ENCODE measurements around the gene PTGES3L. TPM values are rescaled to one million over a fixed set of nuclear protein-coding genes. Genes with fewer than 3 reads are reported as not detected.

The PTGES3L gene
- total and polyA plus RNA-seq, 2 of the 13 experiments (the other 11 are each of a cell fraction or from before 2014, with no cell fraction given) = 1.2 to 2.9 TPM

DNA sequence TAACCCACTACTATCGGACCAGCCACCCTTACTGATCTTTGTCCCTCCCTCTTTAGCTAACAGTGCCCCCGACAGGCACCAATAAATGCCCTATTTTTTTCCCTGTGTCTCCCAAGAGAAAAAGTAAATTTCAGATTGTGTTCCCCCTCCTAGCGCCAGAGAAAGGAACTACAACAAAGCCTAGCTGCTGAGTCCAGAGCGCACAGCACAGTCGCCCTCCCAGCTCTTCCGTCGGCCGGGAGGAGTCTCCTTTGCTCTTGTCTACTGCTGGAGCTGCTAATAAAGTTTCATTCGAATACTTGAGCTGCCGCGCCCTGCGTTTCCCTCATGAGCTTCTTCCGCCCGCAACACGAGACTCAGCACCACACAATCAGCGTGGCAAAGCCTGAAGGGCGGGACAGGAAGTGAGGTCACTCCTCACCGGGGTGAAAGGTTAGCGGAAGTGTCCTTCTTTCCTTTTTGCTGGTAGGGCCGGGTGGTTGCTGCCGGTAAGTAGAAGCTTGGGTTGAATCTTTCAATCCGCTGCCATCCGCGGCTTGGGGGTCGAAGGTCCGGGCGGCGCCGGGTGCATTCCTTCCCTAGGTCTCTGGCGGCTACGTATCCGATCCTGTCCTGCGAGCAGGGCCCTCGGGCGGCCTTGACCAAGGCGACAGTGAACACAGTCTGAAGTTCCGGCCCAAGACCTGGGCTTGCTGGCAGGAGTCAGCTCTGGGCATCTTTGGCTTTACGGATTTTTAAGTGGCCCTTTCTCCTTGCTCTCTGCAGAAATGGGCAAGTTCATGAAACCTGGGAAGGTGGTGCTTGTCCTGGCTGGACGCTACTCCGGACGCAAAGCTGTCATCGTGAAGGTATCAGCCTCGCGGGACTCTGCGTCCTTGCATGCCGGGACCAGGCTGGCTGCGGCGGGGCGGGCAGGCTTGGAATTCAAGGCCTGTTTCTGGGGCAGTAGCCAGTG, 18.4 kb upstream of the PTGES3L start, which contains the start of gene RPL27 (continued):
- TF ChIP-seq, protein P1, sequence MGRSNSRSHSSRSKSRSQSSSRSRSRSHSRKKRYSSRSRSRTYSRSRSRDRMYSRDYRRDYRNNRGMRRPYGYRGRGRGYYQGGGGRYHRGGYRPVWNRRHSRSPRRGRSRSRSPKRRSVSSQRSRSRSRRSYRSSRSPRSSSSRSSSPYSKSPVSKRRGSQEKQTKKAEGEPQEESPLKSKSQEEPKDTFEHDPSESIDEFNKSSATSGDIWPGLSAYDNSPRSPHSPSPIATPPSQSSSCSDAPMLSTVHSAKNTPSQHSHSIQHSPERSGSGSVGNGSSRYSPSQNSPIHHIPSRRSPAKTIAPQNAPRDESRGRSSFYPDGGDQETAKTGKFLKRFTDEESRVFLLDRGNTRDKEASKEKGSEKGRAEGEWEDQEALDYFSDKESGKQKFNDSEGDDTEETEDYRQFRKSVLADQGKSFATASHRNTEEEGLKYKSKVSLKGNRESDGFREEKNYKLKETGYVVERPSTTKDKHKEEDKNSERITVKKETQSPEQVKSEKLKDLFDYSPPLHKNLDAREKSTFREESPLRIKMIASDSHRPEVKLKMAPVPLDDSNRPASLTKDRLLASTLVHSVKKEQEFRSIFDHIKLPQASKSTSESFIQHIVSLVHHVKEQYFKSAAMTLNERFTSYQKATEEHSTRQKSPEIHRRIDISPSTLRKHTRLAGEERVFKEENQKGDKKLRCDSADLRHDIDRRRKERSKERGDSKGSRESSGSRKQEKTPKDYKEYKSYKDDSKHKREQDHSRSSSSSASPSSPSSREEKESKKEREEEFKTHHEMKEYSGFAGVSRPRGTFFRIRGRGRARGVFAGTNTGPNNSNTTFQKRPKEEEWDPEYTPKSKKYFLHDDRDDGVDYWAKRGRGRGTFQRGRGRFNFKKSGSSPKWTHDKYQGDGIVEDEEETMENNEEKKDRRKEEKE (IDR thresholded peaks at IDR 0.05) = no peak
- TF ChIP-seq, protein P2, sequence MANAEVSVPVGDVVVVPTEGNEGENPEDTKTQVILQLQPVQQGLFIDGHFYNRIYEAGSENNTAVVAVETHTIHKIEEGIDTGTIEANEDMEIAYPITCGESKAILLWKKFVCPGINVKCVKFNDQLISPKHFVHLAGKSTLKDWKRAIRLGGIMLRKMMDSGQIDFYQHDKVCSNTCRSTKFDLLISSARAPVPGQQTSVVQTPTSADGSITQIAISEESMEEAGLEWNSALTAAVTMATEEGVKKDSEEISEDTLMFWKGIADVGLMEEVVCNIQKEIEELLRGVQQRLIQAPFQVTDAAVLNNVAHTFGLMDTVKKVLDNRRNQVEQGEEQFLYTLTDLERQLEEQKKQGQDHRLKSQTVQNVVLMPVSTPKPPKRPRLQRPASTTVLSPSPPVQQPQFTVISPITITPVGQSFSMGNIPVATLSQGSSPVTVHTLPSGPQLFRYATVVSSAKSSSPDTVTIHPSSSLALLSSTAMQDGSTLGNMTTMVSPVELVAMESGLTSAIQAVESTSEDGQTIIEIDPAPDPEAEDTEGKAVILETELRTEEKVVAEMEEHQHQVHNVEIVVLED (CRISPR knock-in tag; IDR thresholded peaks at IDR 0.05; ENCODE audit: borderline replicate concordance) = peak; percentile 95
- TF ChIP-seq, protein P3, sequence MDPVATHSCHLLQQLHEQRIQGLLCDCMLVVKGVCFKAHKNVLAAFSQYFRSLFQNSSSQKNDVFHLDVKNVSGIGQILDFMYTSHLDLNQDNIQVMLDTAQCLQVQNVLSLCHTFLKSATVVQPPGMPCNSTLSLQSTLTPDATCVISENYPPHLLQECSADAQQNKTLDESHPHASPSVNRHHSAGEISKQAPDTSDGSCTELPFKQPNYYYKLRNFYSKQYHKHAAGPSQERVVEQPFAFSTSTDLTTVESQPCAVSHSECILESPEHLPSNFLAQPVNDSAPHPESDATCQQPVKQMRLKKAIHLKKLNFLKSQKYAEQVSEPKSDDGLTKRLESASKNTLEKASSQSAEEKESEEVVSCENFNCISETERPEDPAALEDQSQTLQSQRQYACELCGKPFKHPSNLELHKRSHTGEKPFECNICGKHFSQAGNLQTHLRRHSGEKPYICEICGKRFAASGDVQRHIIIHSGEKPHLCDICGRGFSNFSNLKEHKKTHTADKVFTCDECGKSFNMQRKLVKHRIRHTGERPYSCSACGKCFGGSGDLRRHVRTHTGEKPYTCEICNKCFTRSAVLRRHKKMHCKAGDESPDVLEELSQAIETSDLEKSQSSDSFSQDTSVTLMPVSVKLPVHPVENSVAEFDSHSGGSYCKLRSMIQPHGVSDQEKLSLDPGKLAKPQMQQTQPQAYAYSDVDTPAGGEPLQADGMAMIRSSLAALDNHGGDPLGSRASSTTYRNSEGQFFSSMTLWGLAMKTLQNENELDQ (CRISPR knock-in tag; IDR thresholded peaks at IDR 0.05; ENCODE audit: borderline replicate concordance) = peak; percentile 29; the same call in 1 of the 2 replicates
- TF ChIP-seq ZNF777 (CRISPR knock-in tag; IDR thresholded peaks at IDR 0.05) (peak; percentile 75), NR2F1 (CRISPR knock-in tag; IDR thresholded peaks at IDR 0.05) (peak; percentile 35 to 94; a peak in 3 of 4 replicates), MAZ (IDR thresholded peaks at IDR 0.05; ENCODE audit: borderline replicate concordance, low read depth, low read length) (peak; percentile 90), MAZ (CRISPR knock-in tag; IDR thresholded peaks at IDR 0.05; ENCODE audit: low read depth) (peak; percentile 97), ASH2L (IDR thresholded peaks at IDR 0.05; ENCODE audit: insufficient read length, low read depth, low read length) (peak; percentile 98), ZEB1 (IDR thresholded peaks at IDR 0.05; ENCODE audit: insufficient replicate concordance, low read depth) (peak; percentile 60), ZNF121 (CRISPR knock-in tag; IDR thresholded peaks at IDR 0.05) (peak; percentile 47; the same call in 1 of the 2 replicates), ZNF451 (CRISPR knock-in tag; IDR thresholded peaks at IDR 0.05) (peak; percentile 21; the same call in 1 of the 2 replicates), ATM (IDR thresholded peaks at IDR 0.05; ENCODE audit: borderline replicate concordance) (no peak), PAWR (CRISPR knock-in tag; IDR thresholded peaks at IDR 0.05; ENCODE audit: borderline replicate concordance) (no peak), ARID2 (CRISPR knock-in tag; IDR thresholded peaks at IDR 0.05; ENCODE audit: borderline replicate concordance) (peak; percentile 88; the same call in 1 of the 2 replicates)
- TF ChIP-seq, protein P4, sequence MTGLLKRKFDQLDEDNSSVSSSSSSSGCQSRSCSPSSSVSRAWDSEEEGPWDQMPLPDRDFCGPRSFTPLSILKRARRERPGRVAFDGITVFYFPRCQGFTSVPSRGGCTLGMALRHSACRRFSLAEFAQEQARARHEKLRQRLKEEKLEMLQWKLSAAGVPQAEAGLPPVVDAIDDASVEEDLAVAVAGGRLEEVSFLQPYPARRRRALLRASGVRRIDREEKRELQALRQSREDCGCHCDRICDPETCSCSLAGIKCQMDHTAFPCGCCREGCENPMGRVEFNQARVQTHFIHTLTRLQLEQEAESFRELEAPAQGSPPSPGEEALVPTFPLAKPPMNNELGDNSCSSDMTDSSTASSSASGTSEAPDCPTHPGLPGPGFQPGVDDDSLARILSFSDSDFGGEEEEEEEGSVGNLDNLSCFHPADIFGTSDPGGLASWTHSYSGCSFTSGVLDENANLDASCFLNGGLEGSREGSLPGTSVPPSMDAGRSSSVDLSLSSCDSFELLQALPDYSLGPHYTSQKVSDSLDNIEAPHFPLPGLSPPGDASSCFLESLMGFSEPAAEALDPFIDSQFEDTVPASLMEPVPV (CRISPR knock-in tag; IDR thresholded peaks at IDR 0.05) = peak; percentile 92
- TF ChIP-seq, protein P5, sequence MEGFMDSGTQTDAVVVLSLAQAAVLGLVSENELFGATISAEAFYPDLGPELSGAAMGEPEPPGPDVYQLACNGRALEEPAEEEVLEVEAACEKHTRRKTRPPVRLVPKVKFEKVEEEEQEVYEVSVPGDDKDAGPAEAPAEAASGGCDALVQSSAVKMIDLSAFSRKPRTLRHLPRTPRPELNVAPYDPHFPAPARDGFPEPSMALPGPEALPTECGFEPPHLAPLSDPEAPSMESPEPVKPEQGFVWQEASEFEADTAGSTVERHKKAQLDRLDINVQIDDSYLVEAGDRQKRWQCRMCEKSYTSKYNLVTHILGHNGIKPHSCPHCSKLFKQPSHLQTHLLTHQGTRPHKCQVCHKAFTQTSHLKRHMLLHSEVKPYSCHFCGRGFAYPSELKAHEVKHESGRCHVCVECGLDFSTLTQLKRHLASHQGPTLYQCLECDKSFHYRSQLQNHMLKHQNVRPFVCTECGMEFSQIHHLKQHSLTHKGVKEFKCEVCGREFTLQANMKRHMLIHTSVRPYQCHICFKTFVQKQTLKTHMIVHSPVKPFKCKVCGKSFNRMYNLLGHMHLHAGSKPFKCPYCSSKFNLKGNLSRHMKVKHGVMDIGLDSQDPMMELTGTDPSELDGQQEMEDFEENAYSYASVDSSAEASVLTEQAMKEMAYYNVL (CRISPR knock-in tag; IDR thresholded peaks at IDR 0.05; ENCODE audit: borderline replicate concordance) = peak; percentile 87; the same call in 1 of the 2 replicates

Measured in HepG2 (cell line).